HG02852 (cell line): ENCODE results near the gene SPG21.

ENCODE experiments used
- ATAC-seq: cut with Tn5 transposase; IDR thresholded peaks from one replicate; pipeline ENCODE4 v1.9.1; 2021; ENCODE audit warnings: mild to moderate bottlenecking, moderate library complexity; ENCODE audit not compliant: unreplicated experiment

The SPG21 gene

GRCh38 chr15:64943512-64944225, 46.0 kb downstream of the SPG21 start:
- no peak for ATAC-seq

GRCh38 chr15:64942356-64942755, 47.4 kb downstream of the SPG21 start:
- no peak for ATAC-seq

- no peak for ATAC-seq
Observed at GRCh38 chr15:64938192-64938591, 51.5 kb downstream of the SPG21 start.

GRCh38 chr15:64934023-64934422, 55.7 kb downstream of the SPG21 start:
- no peak for ATAC-seq

GRCh38 chr15:64931381-64931780, 58.3 kb downstream of the SPG21 start:
- ATAC-seq, result no peak

- ATAC-seq, result no peak
Observed at GRCh38 chr15:64930778-64931371, 58.8 kb downstream of the SPG21 start.

GRCh38 chr15:64930019-64930652, 59.6 kb downstream of the SPG21 start:
- peak; percentile 91 for ATAC-seq

- ATAC-seq, result no peak
Observed at GRCh38 chr15:64928626-64929220, 61.0 kb downstream of the SPG21 start.

- no peak for ATAC-seq
Observed at GRCh38 chr15:64926661-64927060, 63.1 kb downstream of the SPG21 start.

- ATAC-seq, result no peak
Observed at GRCh38 chr15:64925335-64926330, 64.1 kb downstream of the SPG21 start.

GRCh38 chr15:64923546-64923945, 66.2 kb downstream of the SPG21 start:
- no peak for ATAC-seq

GRCh38 chr15:64921711-64922110, 68.0 kb downstream of the SPG21 start:
- no peak for ATAC-seq

- ATAC-seq, result no peak
Observed at GRCh38 chr15:64919721-64920120, 70.0 kb downstream of the SPG21 start.

- ATAC-seq, result no peak
Observed at GRCh38 chr15:64917211-64917610, 72.5 kb downstream of the SPG21 start.

- ATAC-seq, result no peak
Observed at GRCh38 chr15:64916365-64916764, 73.3 kb downstream of the SPG21 start.

- ATAC-seq, result no peak
Observed at GRCh38 chr15:64915518-64916227, 74.0 kb downstream of the SPG21 start.
